ENCODE results near the gene TMEM170A. TPM values are rescaled to one million over a fixed set of nuclear protein-coding genes. Genes with fewer than 3 reads are reported as not detected.
A peak's percentile ranks its signal among the peaks of the same experiment; 100 is the strongest.

Gene TMEM170A
- total RNA-seq, 1 donor: 29.9 TPM

GRCh38 chr16:75406943-75407342 is 57.5 kb downstream of the TMEM170A start:
- DNase-seq (ENCODE audit: low read depth in 2 of 3, low spot score in 2 of 3): no peak

- peak in 1 of 3 donors; percentile 69 for DNase-seq (ENCODE audit: low read depth in 2 of 3, low spot score in 2 of 3)
Observed at GRCh38 chr16:75402821-75403475, 61.5 kb downstream of the TMEM170A start.

DNA sequence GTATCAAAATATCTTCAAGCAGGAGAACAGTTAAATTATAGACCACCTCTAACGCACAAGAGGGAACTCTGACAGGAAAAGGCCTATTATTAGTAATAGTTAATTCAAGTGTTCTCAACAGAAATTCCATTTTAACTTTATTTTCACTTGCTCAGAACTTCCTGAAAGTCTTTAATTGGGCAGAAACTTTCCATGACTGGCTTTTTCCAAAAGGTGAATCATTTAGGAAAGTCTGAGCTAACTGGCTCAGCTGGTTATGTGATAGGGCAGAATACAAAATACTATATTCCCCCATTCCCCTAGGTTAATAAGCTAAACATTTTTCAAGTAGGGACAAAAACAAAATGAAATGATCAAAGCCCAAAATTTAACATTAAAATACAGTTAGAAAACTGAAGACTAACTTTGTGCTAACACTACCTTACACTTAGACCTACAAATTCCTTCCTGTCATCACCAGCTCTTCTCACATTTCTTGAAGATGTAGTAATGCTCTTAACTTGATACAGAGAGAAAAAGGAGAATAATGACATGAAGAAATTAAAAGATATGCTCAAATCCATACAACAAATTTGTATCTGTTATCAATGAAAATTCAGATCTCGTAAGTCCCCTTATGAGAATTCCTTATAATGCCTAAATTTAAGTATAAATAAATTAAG is 62.2 kb downstream of the TMEM170A start:
- peak in 1 of 3 donors; percentile 22 for DNase-seq (ENCODE audit: low read depth in 2 of 3, low spot score in 2 of 3)

DNA sequence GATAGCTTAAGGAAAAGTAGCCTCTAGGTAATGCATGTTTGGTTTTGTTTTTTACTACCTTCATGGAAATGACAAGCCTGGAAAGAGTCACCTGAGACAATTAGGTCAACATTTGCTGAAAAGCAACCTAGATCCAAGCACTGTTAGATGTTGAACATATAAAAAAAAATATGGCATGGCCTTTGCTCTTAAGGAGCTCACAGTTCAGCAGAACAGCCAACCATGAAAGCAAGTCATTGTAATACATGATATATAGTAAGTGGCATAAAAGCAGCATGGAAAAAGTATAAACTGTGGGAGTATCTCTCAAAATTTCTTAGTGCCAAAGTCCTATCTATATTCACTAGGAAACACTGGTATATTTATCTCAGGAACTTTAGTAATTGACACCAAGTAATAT is 62.8 kb downstream of the TMEM170A start:
- DNase-seq (ENCODE audit: low read depth in 2 of 3, low spot score in 2 of 3): no peak

GRCh38 chr16:75398333-75398732 is 66.2 kb downstream of the TMEM170A start:
- DNase-seq (ENCODE audit: low read depth in 2 of 3, low spot score in 2 of 3): no peak

- no peak for DNase-seq (ENCODE audit: low read depth in 2 of 3, low spot score in 2 of 3)
Observed at GRCh38 chr16:75394941-75395340, 69.5 kb downstream of the TMEM170A start.

Small RNAs within 50 kb of the gene (small RNA-seq; reads per million reads assigned to genes)
- not detected for gene RF00598

Other genes starting within 250 kb of the TMEM170A start
- gene CTRB1, start 245.7 kb downstream of the TMEM170A start, total RNA-seq: not detected
- gene BCAR1, start 213.1 kb downstream of the TMEM170A start, total RNA-seq: under 0.01 TPM
- gene CFDP1, start 31.2 kb downstream of the TMEM170A start, total RNA-seq: 10.8 TPM
- gene CHST6, start 30.8 kb upstream of the TMEM170A start, total RNA-seq: 0.27 TPM
- gene CHST5, start 71.4 kb upstream of the TMEM170A start, total RNA-seq: under 0.01 TPM
- 21.8 TPM for gene TMEM231, start 91.6 kb upstream of the TMEM170A start, total RNA-seq
- 43.4 TPM for gene GABARAPL2, start 101.7 kb upstream of the TMEM170A start, total RNA-seq
- 49.5 TPM for gene ADAT1, start 158.6 kb upstream of the TMEM170A start, total RNA-seq
- 75.4 TPM for gene KARS1, start 183.0 kb upstream of the TMEM170A start, total RNA-seq
- gene TERF2IP, start 183.1 kb upstream of the TMEM170A start, total RNA-seq: 49.3 TPM
- gene CPHXL2, start 212.3 kb upstream of the TMEM170A start, total RNA-seq: not detected
- not detected for gene DUXB, start 236.8 kb upstream of the TMEM170A start, total RNA-seq